Stimulated activated effector memory CD8-positive, alpha-beta T cell treated with anti-CD3 and anti-CD28 coated beads, Interleukin-12 subunit alpha, Interleukin-12 subunit beta, amount 100 ng/mL, for 72 hours (primary cell): Measurements from ENCODE around the gene SFXN3.

Experiments used
- ATAC-seq: fragments of 150-1000 bp; cut with Tn5 transposase; 2 replicates; pipeline ENCODE4 v1.10.0; 2021
- DNase-seq, 2 donors: peaks; one replicate each; pipeline ENCODE4 v3.0.0; 2021 to 2022; ENCODE audit warnings: low spot score in 2 of 2
- H3K27ac Mint-ChIP-seq: one replicate; pipeline ENCODE4 v1.8.0; 2022; ENCODE audit warnings: mild to moderate bottlenecking, mixed read lengths
- H3K36me3 Mint-ChIP-seq: one replicate; pipeline ENCODE4 v1.8.0; 2022; ENCODE audit warnings: mild to moderate bottlenecking, mixed read lengths
- H3K4me1 Mint-ChIP-seq: one replicate; pipeline ENCODE4 v1.8.0; 2022; ENCODE audit warnings: mixed read lengths
- H3K4me3 Mint-ChIP-seq: one replicate; pipeline ENCODE4 v1.8.0; 2022; ENCODE audit warnings: mild to moderate bottlenecking, mixed read lengths
- H3K9me3 Mint-ChIP-seq: one replicate; pipeline ENCODE4 v1.8.0; 2022; ENCODE audit warnings: mixed read lengths

SFXN3 gene

DNA sequence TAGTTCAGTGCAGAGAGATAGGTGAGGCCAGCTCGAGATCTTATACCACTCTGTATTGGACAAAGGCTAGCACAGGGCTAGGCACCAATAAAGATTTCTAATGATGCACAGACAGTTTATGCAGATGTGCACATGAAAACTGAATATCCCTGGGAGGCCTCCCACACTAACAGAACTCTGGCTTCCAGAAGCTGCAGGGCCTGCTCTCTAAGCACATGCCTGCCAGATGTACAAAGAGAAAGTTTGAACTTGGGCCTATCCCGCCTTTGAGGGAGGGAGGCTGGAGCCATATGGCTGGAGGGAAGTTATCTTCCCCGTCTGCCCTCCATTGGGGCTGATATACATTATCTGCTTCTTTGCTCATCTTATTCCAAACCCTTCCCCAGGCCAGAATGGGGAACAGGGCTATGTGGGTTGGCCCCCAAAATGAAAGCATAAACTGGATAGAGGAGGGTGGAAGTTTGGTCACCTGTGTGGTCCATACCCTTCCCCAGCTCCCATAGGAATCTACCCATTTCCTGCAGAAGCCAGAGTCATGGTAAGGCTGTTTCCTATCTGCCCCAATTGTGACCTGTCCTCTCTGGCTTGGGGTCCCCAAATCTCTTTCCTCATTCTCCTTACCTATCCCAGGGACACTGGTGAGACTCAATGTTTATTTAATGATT lies 34.6 kb downstream of the SFXN3 start:
- no peak for DNase-seq
- Mint-ChIP-seq H3K36me3 (peaks cover 3% of the 10 kb centered on the region), H3K4me3 (peak overlapping the region; percentile 85), H3K4me1 (peaks cover 18% of the 10 kb centered on the region), H3K9me3 (no peaks in the 10 kb centered on the region), H3K27ac (no peak overlapping the region)
- no peak for ATAC-seq

GRCh38 chr10:101066146-101066895 lies 35.3 kb downstream of the SFXN3 start:
- no peak overlapping the region for H3K27ac Mint-ChIP-seq
- H3K4me1 Mint-ChIP-seq, result peaks cover 17% of the 10 kb centered on the region
- peak overlapping the region; percentile 85 for H3K4me3 Mint-ChIP-seq
- DNase-seq (peak in 1 of 2 donors; percentile 24), ATAC-seq (peak; percentile 56)
- H3K9me3 Mint-ChIP-seq, result no peaks in the 10 kb centered on the region
- no peaks in the 10 kb centered on the region for H3K36me3 Mint-ChIP-seq

DNA sequence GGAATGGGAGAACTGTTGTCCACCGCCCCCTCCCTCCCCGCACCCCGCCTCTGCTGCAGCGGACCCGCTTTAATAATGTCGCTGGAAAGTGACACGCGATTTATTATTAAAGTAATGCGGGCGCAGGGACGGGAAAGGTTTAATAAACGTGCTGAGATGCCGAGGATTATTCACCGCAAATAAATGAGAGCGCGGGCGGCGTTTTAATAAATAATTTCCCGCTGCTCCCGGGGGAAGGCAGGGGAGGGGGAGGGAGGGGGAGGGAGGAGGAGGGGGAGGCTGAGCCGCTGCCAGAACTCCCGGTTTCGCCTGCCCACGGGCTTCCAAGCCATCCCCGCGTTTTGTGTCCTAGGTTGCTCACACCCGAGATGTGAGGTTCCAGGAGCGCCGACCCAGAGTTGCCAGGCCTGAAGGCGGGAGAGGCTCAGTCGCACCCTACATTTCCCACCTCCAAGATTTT lies 35.9 kb downstream of the SFXN3 start:
- Mint-ChIP-seq H3K9me3 (no peaks in the 10 kb centered on the region), H3K36me3 (no peaks in the 10 kb centered on the region), H3K4me3 (peak overlapping the region; percentile 85), H3K4me1 (peaks cover 11% of the 10 kb centered on the region), H3K27ac (no peak overlapping the region)
- DNase-seq (no peak), ATAC-seq (no peak)

DNA sequence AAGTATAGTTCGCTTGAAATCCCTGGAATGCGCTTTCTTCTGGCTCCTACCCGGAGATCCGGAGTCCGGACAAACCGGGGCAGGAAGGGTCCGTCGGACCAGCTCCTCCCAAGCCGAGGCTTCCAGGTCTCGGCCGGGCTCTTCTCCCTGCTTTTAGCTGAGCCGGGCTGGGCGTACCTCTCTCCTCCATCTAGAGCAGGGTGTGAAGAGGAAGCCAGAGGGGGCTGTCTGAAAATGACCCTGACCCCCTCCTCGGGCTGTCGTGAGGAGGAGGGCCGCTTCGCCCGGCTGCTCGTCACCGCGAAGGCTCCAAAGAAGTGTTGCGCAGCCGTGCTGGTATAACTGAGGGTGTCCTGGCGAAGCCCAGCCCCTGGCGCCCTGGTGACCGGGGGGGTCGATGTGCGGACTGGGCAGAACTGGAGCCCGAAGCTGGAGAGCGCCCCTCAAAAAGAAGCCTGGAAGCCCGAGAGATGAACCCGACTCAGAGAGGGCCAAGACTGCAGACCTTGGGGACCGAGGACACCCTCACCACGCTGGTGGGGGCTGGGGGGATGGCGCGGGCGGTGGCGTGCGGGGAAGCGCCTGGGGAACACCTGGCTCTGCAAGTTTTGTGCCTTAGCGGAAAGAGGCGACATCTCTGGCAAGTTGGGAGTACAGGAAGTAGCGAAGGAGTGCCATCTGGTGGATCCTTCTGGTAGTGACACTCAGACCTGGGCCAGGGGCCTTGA lies 36.5 kb downstream of the SFXN3 start:
- DNase-seq (peak; percentile 66 to 90), ATAC-seq (peak; percentile 70)
- Mint-ChIP-seq H3K4me1 (peaks cover 7% of the 10 kb centered on the region), H3K36me3 (no peaks in the 10 kb centered on the region), H3K4me3 (peak overlapping the region; percentile 85), H3K9me3 (no peaks in the 10 kb centered on the region), H3K27ac (no peak overlapping the region)

DNA sequence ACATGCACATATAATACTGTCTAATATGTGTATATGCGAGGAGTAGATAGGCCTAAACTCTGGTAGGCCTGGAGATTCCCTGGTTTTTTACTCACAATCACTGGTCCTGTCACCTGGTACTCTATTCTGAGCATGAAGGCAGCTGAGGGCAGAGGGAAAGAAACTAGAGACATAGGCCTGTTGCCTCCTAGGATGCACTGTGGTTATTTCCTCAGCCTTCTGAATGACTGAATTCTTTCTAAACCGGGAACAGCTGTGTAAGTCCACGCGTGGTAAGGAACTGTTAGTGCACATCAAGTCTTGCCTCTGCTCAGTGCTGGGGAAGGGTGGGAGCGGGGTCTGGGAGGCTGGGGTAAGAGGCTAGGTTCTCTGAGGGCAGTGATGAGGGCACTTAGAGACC lies 38.4 kb downstream of the SFXN3 start:
- H3K27ac Mint-ChIP-seq, result no peak overlapping the region

GRCh38 chr10:101070098-101070497 lies 39.1 kb downstream of the SFXN3 start:
- no peak overlapping the region for H3K27ac Mint-ChIP-seq
- no peak overlapping the region for H3K4me3 Mint-ChIP-seq
- ATAC-seq (no peak), DNase-seq (no peak)
- no peaks in the 10 kb centered on the region for H3K36me3 Mint-ChIP-seq
- H3K9me3 Mint-ChIP-seq, result no peaks in the 10 kb centered on the region
- peaks cover 7% of the 10 kb centered on the region for H3K4me1 Mint-ChIP-seq

More for the DNA sequence above, 38.4 kb downstream of the SFXN3 start:
- H3K36me3 Mint-ChIP-seq, result no peaks in the 10 kb centered on the region
- no peak overlapping the region for H3K4me3 Mint-ChIP-seq
- peaks cover 7% of the 10 kb centered on the region for H3K4me1 Mint-ChIP-seq
- DNase-seq (no peak), ATAC-seq (no peak)
- no peaks in the 10 kb centered on the region for H3K9me3 Mint-ChIP-seq

DNA sequence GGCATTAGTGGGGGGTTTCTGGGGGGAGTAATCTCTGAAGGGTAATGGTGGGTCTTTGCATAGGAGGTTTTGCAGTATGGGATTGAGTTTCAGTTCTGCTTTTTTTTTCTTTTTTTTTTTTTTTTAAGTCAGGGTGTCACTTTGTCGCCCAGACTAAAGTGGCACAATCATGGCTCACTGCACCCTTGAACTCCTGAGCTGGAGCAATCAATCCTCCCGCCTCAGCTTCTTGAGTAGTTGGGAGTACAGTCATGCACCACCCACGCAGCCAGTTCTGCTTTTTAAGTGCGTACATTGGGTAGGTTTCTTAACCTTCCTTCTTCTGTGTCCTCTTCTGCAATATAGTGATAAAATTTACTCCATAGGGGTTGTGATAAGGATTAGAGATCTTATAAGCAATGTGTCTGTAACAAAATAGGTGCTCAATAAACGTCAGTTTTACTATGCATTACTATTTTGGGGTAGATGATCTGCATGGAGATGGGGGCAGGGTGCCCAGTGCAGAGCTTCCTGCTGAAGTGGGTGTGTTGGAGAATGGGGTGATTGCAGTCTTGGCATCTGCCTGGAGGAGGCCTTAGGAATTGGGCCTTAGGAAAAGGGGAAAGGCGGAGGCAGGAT lies 40.3 kb downstream of the SFXN3 start:
- H3K27ac Mint-ChIP-seq, result no peak overlapping the region
- no peak for ATAC-seq

DNA sequence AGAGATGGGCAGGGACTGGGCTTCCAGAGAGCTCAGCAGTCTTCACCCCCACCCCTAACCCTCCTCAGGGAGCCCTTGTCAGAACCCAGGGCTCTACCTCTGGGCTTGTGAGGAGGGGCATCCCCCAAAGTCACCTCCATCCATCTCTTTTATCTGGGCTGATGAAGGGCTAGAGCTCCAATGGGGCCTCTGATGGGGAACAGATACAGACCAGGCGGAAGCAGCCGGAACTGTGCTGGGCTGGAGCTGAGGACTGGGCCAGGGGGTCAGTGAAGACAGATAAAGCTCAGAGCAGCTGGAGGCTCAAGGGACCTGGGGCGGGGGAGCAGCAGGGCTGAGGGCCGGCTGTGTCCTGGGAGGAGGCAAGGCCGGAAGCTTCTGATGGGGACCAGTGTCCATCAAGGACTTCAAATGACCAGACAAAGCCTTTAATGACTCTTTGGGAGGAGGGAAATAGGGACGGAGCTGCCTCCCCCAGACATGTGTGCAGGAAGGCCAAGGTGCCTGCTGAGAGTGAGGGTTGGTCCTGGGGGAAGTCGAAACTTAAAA lies 40.9 kb downstream of the SFXN3 start:
- Mint-ChIP-seq H3K4me3 (no peak overlapping the region), H3K36me3 (no peaks in the 10 kb centered on the region), H3K4me1 (peaks cover 12% of the 10 kb centered on the region), H3K9me3 (no peaks in the 10 kb centered on the region), H3K27ac (no peak overlapping the region)
- DNase-seq, result no peak
- no peak for ATAC-seq

More for the DNA sequence above, 40.3 kb downstream of the SFXN3 start:
- Mint-ChIP-seq H3K36me3 (no peaks in the 10 kb centered on the region), H3K9me3 (no peaks in the 10 kb centered on the region), H3K4me3 (no peak overlapping the region), H3K4me1 (peaks cover 12% of the 10 kb centered on the region)
- no peak for DNase-seq

GRCh38 chr10:101072923-101073322 lies 41.9 kb downstream of the SFXN3 start:
- Mint-ChIP-seq H3K4me3 (no peak overlapping the region), H3K27ac (no peak overlapping the region), H3K4me1 (peaks cover 5% of the 10 kb centered on the region), H3K9me3 (no peaks in the 10 kb centered on the region), H3K36me3 (no peaks in the 10 kb centered on the region)
- ATAC-seq, result no peak
- DNase-seq, result no peak

- no peaks in the 10 kb centered on the region for H3K9me3 Mint-ChIP-seq
- H3K4me3 Mint-ChIP-seq, result no peak overlapping the region
- no peaks in the 10 kb centered on the region for H3K36me3 Mint-ChIP-seq
- ATAC-seq (no peak), DNase-seq (no peak)
- peaks cover 5% of the 10 kb centered on the region for H3K4me1 Mint-ChIP-seq
- H3K27ac Mint-ChIP-seq, result no peak overlapping the region
Measured at GRCh38 chr10:101073631-101074030, 42.6 kb downstream of the SFXN3 start.

DNA sequence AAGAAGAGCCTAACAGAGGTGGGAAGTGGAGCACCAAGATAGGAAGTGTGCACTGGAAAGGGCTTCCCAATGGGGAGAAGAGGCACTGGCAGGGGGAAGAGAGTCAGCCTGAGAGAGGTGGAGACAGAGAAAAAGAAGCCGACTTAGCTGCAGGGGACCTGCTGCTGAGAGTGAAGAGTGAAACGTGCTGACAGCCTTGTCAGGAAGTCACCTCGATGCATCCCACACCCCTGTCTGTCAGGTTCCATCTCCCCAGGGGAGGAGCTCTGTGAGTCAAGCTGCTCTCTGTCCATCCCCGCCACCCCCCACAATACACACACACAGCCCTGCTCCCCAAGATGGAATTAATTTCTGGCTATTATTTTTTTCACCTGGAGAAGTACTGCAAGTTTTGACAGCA lies 44.7 kb downstream of the SFXN3 start:
- Mint-ChIP-seq H3K27ac (no peak overlapping the region), H3K9me3 (peaks cover under 1% of the 10 kb centered on the region), H3K36me3 (peaks cover 2% of the 10 kb centered on the region), H3K4me1 (peaks cover 5% of the 10 kb centered on the region), H3K4me3 (no peak overlapping the region)
- peak; percentile 61 for ATAC-seq
- no peak for DNase-seq

DNA sequence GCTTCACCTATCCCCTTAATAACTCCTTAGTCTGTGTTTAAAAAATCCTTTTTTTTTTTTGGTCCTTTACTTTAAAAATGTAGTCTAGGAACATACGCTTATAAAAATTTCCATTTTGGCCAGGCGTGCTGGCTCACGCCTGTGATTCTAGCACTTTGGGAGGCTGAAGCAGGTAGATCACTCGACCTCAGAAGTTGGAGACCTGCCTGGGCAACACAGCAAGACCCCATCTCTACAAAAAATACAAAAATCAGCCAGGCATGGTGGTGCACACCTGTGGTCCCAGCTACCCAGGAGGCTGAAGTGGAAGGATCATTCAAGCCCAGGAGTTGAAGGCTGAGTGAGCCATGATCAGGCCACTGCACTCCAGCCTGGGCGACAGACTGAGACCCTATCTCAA lies 45.6 kb downstream of the SFXN3 start:
- H3K36me3 Mint-ChIP-seq, result peaks cover 5% of the 10 kb centered on the region
- peaks cover 2% of the 10 kb centered on the region for H3K9me3 Mint-ChIP-seq
- DNase-seq (no peak), ATAC-seq (no peak)
- no peak overlapping the region for H3K27ac Mint-ChIP-seq
- H3K4me3 Mint-ChIP-seq, result no peak overlapping the region
- H3K4me1 Mint-ChIP-seq, result peaks cover 5% of the 10 kb centered on the region

DNA sequence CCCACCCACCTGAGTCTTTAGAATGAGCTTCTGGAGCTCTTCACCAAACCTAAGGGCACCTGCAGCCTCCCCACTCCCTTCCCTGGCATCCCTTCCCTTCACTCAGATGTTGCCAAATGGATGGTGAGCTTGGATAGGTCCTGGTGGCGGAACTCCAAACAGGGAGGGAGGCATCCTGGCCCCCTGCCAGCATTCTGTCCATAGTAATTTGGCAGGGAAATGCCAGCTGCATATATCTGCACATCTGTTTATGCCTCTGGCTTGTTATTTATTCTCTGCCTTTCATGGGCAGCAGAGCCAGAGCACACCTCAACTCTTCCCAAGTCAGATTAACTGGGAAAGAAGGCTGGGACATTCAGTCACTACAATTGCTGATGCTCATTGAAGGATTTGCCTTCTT lies 48.8 kb downstream of the SFXN3 start:
- no peak overlapping the region for H3K27ac Mint-ChIP-seq
- H3K4me1 Mint-ChIP-seq, result peaks cover 5% of the 10 kb centered on the region
- ATAC-seq, result no peak
- peaks cover 2% of the 10 kb centered on the region for H3K9me3 Mint-ChIP-seq
- peaks cover 5% of the 10 kb centered on the region for H3K36me3 Mint-ChIP-seq
- DNase-seq, result no peak
- H3K4me3 Mint-ChIP-seq, result no peak overlapping the region

- Mint-ChIP-seq H3K9me3 (peaks cover 2% of the 10 kb centered on the region), H3K27ac (no peak overlapping the region), H3K4me3 (no peak overlapping the region), H3K36me3 (peaks cover 5% of the 10 kb centered on the region), H3K4me1 (no peaks in the 10 kb centered on the region)
- ATAC-seq (no peak), DNase-seq (no peak)
Measured at GRCh38 chr10:101080933-101081931, 50.2 kb downstream of the SFXN3 start.
